Measurements from ENCODE around the gene KCNQ2.

Gene KCNQ2

DNA sequence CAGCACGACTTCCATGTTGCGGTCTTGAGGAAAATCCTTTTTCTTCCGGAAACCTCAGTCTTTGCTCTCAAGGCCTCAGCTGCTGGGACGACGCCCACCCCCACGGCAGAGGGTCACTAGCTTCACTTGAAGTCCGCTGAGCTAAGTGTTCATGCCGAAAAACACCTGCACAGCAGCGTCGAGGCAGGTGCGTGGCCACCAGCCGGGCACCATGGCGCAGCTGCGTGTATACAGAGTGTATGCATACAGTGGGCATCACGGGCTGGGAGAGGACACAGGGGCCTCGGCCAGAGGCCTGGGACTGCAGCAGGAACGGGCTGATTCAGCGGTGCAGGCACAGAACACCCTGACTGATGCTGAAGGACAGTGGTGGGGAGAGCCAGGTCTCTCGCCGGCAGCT lies 20.1 kb downstream of the KCNQ2 start:
- H3K27ac ChIP-seq (ENCODE audit: low read length) = no peak overlapping the region
- H3K4me3 ChIP-seq (ENCODE audit: low read length) = no peak overlapping the region
- H2AFZ ChIP-seq (ENCODE audit: low read depth, low read length) = no peak overlapping the region
- H3K9me3 ChIP-seq (ENCODE audit: insufficient read depth, low read length) = no peaks in the 10 kb centered on the region
- no peak overlapping the region for H3K9ac ChIP-seq (ENCODE audit: low read length)
- no peaks in the 10 kb centered on the region for H4K20me1 ChIP-seq (ENCODE audit: insufficient read depth, low read length)
- H3K4me2 ChIP-seq (ENCODE audit: low read length) = no peak overlapping the region
- H3K4me1 ChIP-seq (ENCODE audit: low read length) = no peaks in the 10 kb centered on the region
- H3K79me2 ChIP-seq (ENCODE audit: low read length) = no peaks in the 10 kb centered on the region
- H3K27me3 ChIP-seq (ENCODE audit: low read depth, low read length) = no peaks in the 10 kb centered on the region
- TF ChIP-seq, protein P1, sequence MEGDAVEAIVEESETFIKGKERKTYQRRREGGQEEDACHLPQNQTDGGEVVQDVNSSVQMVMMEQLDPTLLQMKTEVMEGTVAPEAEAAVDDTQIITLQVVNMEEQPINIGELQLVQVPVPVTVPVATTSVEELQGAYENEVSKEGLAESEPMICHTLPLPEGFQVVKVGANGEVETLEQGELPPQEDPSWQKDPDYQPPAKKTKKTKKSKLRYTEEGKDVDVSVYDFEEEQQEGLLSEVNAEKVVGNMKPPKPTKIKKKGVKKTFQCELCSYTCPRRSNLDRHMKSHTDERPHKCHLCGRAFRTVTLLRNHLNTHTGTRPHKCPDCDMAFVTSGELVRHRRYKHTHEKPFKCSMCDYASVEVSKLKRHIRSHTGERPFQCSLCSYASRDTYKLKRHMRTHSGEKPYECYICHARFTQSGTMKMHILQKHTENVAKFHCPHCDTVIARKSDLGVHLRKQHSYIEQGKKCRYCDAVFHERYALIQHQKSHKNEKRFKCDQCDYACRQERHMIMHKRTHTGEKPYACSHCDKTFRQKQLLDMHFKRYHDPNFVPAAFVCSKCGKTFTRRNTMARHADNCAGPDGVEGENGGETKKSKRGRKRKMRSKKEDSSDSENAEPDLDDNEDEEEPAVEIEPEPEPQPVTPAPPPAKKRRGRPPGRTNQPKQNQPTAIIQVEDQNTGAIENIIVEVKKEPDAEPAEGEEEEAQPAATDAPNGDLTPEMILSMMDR (IDR thresholded peaks at IDR 0.05; ENCODE audit: low read depth, low read length) = no peak
- no peak for TF ChIP-seq EZH2phosphoT487 (IDR thresholded peaks at IDR 0.05; ENCODE audit: low read depth)
- H3K36me3 ChIP-seq (replicated peaks; ENCODE audit: low read depth, low read length) = no peaks in the 10 kb centered on the region

DNA sequence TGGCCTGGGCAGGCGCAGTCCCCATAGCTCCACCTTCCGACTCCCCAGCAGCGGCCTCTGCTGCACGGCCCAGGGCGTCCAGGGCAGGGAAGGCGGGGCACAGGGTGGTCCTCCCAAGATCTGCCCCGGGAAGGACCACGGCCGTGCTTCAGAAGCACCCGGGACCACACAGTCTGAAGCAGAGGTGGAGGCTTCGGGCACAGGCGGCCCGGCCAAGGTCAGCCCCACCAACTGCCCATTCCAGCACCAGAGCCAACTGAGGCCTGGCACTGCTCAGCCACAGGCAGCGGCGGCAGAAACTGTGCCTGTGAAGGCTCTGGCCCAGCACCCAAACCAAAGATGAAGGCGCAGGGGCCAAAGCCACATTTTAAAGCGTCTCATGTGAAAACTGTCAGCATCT lies 20.6 kb downstream of the KCNQ2 start:
- TF ChIP-seq, protein P1 (IDR thresholded peaks at IDR 0.05; ENCODE audit: low read depth, low read length) = no peak
- TF ChIP-seq EZH2phosphoT487 (IDR thresholded peaks at IDR 0.05; ENCODE audit: low read depth) = no peak
- no peak overlapping the region for H3K4me3 ChIP-seq (ENCODE audit: low read length)
- no peaks in the 10 kb centered on the region for H3K36me3 ChIP-seq (replicated peaks; ENCODE audit: low read depth, low read length)
- no peaks in the 10 kb centered on the region for H3K9me3 ChIP-seq (ENCODE audit: insufficient read depth, low read length)
- H2AFZ ChIP-seq (ENCODE audit: low read depth, low read length) = no peak overlapping the region
- no peak overlapping the region for H3K9ac ChIP-seq (ENCODE audit: low read length)
- no peaks in the 10 kb centered on the region for H3K79me2 ChIP-seq (ENCODE audit: low read length)
- H3K4me2 ChIP-seq (ENCODE audit: low read length) = no peak overlapping the region
- H3K4me1 ChIP-seq (ENCODE audit: low read length) = no peaks in the 10 kb centered on the region
- H3K27ac ChIP-seq (ENCODE audit: low read length) = no peak overlapping the region
- H4K20me1 ChIP-seq (ENCODE audit: insufficient read depth, low read length) = no peaks in the 10 kb centered on the region
- H3K27me3 ChIP-seq (ENCODE audit: low read depth, low read length) = no peaks in the 10 kb centered on the region

DNA sequence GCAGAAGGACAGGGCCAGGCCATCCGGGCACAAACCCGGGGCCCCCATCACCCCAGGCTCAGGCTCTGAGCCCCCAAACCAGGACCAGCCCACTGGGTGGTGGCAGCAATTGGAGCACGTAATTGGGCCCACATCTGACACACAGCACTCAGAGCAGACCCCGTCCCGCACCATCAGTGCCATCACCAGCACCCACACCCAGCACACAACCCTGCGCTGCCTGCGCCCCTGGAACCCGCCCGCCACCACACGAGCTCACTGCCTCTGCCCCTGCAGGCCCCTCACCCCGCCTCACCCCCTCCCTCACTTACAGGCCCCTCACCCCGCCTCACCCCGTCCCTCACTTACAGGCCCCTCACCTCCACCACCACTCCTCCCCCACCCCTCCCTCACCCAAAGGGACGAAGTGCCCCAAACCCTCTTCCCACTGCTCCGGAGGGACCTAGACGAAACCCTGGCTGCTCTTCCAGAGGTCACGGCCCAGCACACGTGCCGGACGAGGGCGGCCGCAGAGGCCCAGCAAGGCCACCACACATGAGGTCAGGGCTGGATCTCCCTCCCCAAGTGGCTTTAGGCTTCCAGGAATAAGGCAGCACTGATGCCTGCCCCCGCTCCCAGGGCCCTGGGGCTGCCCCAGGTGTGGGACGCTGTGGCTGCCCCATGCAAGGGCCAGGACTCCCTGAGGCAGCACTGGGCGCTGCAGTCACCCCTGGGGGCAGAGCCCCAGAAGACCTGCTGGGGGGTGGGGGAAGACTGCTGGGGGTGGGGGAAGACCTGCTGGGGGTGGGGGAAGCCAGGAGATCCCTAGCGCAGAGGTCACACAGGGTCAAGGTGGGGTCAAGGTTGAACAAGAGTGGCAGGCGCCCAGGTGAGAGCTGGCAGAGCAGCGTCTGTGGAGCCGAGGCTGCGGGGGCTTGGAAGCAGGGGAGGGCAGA lies 22.4 kb downstream of the KCNQ2 start:
- Histone ChIP-seq H2AFZ (ENCODE audit: low read depth, low read length) (no peak overlapping the region), H3K27ac (ENCODE audit: low read length) (no peak overlapping the region), H3K4me2 (ENCODE audit: low read length) (no peak overlapping the region), H4K20me1 (ENCODE audit: insufficient read depth, low read length) (no peaks in the 10 kb centered on the region), H3K36me3 (replicated peaks; ENCODE audit: low read depth, low read length) (no peaks in the 10 kb centered on the region), H3K9me3 (ENCODE audit: insufficient read depth, low read length) (no peaks in the 10 kb centered on the region), H3K9ac (ENCODE audit: low read length) (no peak overlapping the region), H3K79me2 (ENCODE audit: low read length) (no peaks in the 10 kb centered on the region), H3K4me3 (ENCODE audit: low read length) (no peak overlapping the region), H3K4me1 (ENCODE audit: low read length) (no peaks in the 10 kb centered on the region), H3K27me3 (ENCODE audit: low read depth, low read length) (no peaks in the 10 kb centered on the region)
- no peak for TF ChIP-seq EZH2phosphoT487 (IDR thresholded peaks at IDR 0.05; ENCODE audit: low read depth)
- TF ChIP-seq, protein P1 (IDR thresholded peaks at IDR 0.05; ENCODE audit: low read depth, low read length) = no peak

DNA sequence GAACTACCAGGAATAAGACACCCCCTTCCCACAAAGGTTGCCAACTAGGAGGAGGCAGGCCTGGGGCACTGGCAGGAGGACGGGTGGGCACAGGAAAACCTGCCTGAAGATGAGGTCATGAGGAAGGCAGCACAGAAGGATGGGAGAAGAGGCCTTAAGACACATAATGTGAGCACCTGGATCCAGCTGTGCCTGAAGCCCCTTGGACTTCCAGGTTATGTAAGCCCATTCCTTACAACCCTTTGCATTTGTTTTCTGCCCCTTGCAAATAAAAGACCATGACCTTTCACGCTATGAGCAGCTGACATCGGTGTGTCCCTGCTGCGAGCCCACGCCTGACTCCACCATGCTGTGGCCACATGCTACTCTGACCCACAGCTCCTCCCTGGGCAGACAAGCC lies 23.4 kb downstream of the KCNQ2 start:
- Histone ChIP-seq H3K79me2 (ENCODE audit: low read length) (no peaks in the 10 kb centered on the region), H3K4me3 (ENCODE audit: low read length) (no peak overlapping the region), H3K27ac (ENCODE audit: low read length) (no peak overlapping the region), H3K4me1 (ENCODE audit: low read length) (no peaks in the 10 kb centered on the region), H3K9me3 (ENCODE audit: insufficient read depth, low read length) (no peaks in the 10 kb centered on the region), H4K20me1 (ENCODE audit: insufficient read depth, low read length) (no peaks in the 10 kb centered on the region), H3K27me3 (ENCODE audit: low read depth, low read length) (no peaks in the 10 kb centered on the region), H3K9ac (ENCODE audit: low read length) (no peak overlapping the region), H3K36me3 (replicated peaks; ENCODE audit: low read depth, low read length) (no peaks in the 10 kb centered on the region), H2AFZ (ENCODE audit: low read depth, low read length) (no peak overlapping the region), H3K4me2 (ENCODE audit: low read length) (no peak overlapping the region)
- TF ChIP-seq EZH2phosphoT487 (IDR thresholded peaks at IDR 0.05; ENCODE audit: low read depth) = no peak
- TF ChIP-seq, protein P1 (IDR thresholded peaks at IDR 0.05; ENCODE audit: low read depth, low read length) = no peak

Measured in OCI-LY3 (cell line).